Kidney (tissue), 14 donors: ENCODE measurements around the gene TMSB4X. TPM values are rescaled to one million over a fixed set of nuclear protein-coding genes. Genes with fewer than 3 reads are reported as not detected.
A peak's percentile ranks its signal among the peaks of the same experiment; 100 is the strongest.

Experiments used
- DNase-seq, 5 donors: peaks; one replicate each; pipeline ENCODE4 v3.0.0-alpha.2; 2013 to 2020
- FAIRE-seq: peaks from 2 replicates; lab custom pipeline; 2012; peaks lifted over from hg19 to GRCh38; lab: Jason Lieb, UNC
- H3K27ac ChIP-seq, 2 donors: one replicate each; pipeline ENCODE4 v1.7.0; 2013; ENCODE audit warnings: low read depth in 2 of 2, low read length in 2 of 2, inconsistent platforms in 1 of 2
- H3K27me3 ChIP-seq: one replicate; pipeline ENCODE4 v1.7.1; 2013; ENCODE audit warnings: low read length, inconsistent platforms; ENCODE audit not compliant: control insufficient read depth, insufficient read depth
- H3K36me3 ChIP-seq, 3 donors: one replicate each; pipeline versions ENCODE4 v1.7.0 to v1.7.1; 2013; ENCODE audit warnings: low read length in 3 of 3, control low read depth in 1 of 3, inconsistent platforms in 1 of 3; ENCODE audit not compliant: insufficient read depth in 3 of 3, control insufficient read depth in 2 of 3
- H3K4me1 ChIP-seq, 3 donors: one replicate each; pipeline versions ENCODE4 v1.7.0 to v1.7.1; 2013; ENCODE audit warnings: low read length in 3 of 3, inconsistent platforms in 1 of 3, low read depth in 1 of 3; ENCODE audit not compliant: control insufficient read depth in 2 of 3, insufficient read depth in 2 of 3
- H3K4me3 ChIP-seq, 3 donors: one replicate each; pipeline versions ENCODE4 v1.7.0 to v1.8.1; 2013; ENCODE audit warnings: low read length in 3 of 3, control low read depth in 1 of 3, inconsistent platforms in 1 of 3
- H3K9ac ChIP-seq, 3 donors: one replicate each; pipeline versions ENCODE4 v1.7.0 to v1.7.1; 2013; ENCODE audit warnings: low read length in 3 of 3, control low read depth in 1 of 3, inconsistent platforms in 1 of 3
- H3K9me3 ChIP-seq, 3 donors: one replicate each; pipeline versions ENCODE4 v1.7.0 to v1.7.1; 2013; ENCODE audit warnings: low read length in 3 of 3, control low read depth in 1 of 3, inconsistent platforms in 1 of 3; ENCODE audit not compliant: control insufficient read depth in 2 of 3, insufficient read depth in 1 of 3
- CTCF ChIP-seq: IDR thresholded peaks from 3 replicates; pipeline ENCODE4 v1.5.1; 2012; ENCODE audit warnings: mild to moderate bottlenecking, moderate library complexity, borderline replicate concordance; ENCODE audit not compliant: insufficient read depth; ENCODE audit errors: extremely low read depth
- intact Hi-C: fragments of 100-400 bp; cut with DNase I; formaldehyde crosslinking; loops from one replicate; pipeline ENCODE4 v1.11.1; 2022
- polyA plus RNA-seq: library from polyadenylated mRNA; stranded (reverse); fragments of 350-450 nt; fragmentation: Illumina TruSeq; extraction: RNeasy Lipid Tissue Mini Kit (QIAGEN cat#74804); gene quantifications from one replicate; pipeline ENCODE4 v1.2.3, GENCODE V29; 2014; ENCODE audit warnings: low read depth, low replicate concordance; ENCODE audit not compliant: insufficient read depth
- total RNA-seq: library from RNA; stranded (reverse); fragmentation: NEBNext Ultra II Directional; extraction: Animal tissue kit (Norgen Biotek cat#: 25700); gene quantifications from one replicate; pipeline ENCODE4 v1.2.1, GENCODE V29; 2021
- donor health status: control.
- donor health status: control.
- donor health status: control.
- donor health status: control.
- donor health status: control.
- donor health status: DM: yes; HTN: yes; CAD: no.
- donor health status: Normal renal cell carcinoma (clear cell type).

TMSB4X gene
- total and polyA plus RNA-seq, 2 donors from 2014 or later = 2,421 to 3,432 TPM

GRCh38 chrX:12955882-12956703 lies 18.8 kb upstream of the TMSB4X start:
- Histone ChIP-seq H3K4me1 (peaks cover 0 to 9% (median 0%) of the 10 kb centered on the region in 3 donors), H3K27me3 (no peaks in the 10 kb centered on the region), H3K4me3 (no peak overlapping the region), H3K36me3 (no peaks in the 10 kb centered on the region), H3K9ac (no peak overlapping the region), H3K27ac (peak overlapping the region; percentile 63 to 81), H3K9me3 (no peaks in the 10 kb centered on the region)
- intact Hi-C loops = no loop called here
- no peak for TF ChIP-seq CTCF
- FAIRE-seq = no peak
- peak in 2 of 5 donors; percentile 55 to 77 for DNase-seq

GRCh38 chrX:12956704-12957534 lies 18.0 kb upstream of the TMSB4X start:
- Histone ChIP-seq H3K4me1 (peaks cover 0 to 9% (median 0%) of the 10 kb centered on the region in 3 donors), H3K27ac (peak overlapping the region in 1 of 2 donors; percentile 81), H3K9ac (no peak overlapping the region), H3K4me3 (no peak overlapping the region), H3K9me3 (no peaks in the 10 kb centered on the region), H3K27me3 (no peaks in the 10 kb centered on the region), H3K36me3 (no peaks in the 10 kb centered on the region)
- FAIRE-seq = peak; percentile 91
- DNase-seq = peak in 2 of 5 donors; percentile 47 to 62
- no peak for TF ChIP-seq CTCF
- intact Hi-C loops = no loop called here

GRCh38 chrX:12958059-12958458 lies 16.9 kb upstream of the TMSB4X start:
- Histone ChIP-seq H3K4me3 (no peak overlapping the region), H3K27ac (no peak overlapping the region), H3K9me3 (no peaks in the 10 kb centered on the region), H3K4me1 (peaks cover 0 to 9% (median 0%) of the 10 kb centered on the region in 3 donors), H3K36me3 (no peaks in the 10 kb centered on the region), H3K27me3 (no peaks in the 10 kb centered on the region), H3K9ac (no peak overlapping the region)
- intact Hi-C loops = no loop called here
- FAIRE-seq (no peak), DNase-seq (no peak)
- no peak for TF ChIP-seq CTCF
